GM21717 (cell line): Measurements from ENCODE around the gene STARD3.

Experiments
- ATAC-seq: cut with Tn5 transposase; IDR thresholded peaks from one replicate; pipeline ENCODE4 v1.9.1; 2021; ENCODE audit warnings: mild to moderate bottlenecking, moderate library complexity; ENCODE audit not compliant: unreplicated experiment

The STARD3 gene

DNA sequence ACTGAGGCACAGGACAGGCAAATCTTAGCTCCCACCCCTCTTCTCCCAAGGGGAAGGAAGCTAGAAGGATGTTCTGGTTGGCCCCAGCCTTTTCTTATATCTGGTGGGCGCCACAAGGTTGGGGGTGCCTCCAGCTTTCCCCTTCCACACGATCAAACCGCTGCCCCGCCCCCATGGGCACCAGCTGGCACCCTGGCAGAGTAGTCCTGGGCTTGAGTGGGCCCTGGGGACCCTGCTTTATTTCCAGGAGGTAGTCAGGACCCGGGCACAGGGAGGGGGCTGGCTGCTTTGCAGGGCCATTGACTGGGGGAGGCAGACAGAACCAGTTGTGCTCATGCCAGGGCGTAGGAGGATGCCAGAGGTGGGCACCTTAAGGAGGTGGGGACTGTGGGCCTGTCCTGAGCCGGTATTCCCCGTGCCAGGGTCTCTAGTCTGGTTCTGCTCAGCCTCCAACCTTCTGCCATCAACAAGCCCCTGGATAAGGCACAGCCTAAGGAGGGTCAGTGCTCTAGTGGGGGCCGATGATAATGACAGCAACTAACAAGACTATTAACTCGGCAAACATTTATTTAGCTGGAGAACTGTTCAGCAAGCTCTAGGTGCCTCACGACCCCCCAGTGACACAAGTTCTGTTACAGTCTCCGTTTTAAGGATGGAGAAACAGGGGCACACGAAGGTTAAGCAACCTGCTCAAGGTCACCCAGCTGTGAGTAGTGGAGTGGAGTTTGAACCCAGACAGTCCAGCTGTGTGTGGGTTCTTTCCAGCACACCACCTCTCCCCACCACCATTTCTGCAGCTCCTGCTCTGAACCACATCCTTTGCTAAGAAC lies 17.8 kb upstream of the STARD3 start:
- ATAC-seq: no peak

GRCh38 chr17:39619786-39620101 lies 17.2 kb upstream of the STARD3 start:
- no peak for ATAC-seq

DNA sequence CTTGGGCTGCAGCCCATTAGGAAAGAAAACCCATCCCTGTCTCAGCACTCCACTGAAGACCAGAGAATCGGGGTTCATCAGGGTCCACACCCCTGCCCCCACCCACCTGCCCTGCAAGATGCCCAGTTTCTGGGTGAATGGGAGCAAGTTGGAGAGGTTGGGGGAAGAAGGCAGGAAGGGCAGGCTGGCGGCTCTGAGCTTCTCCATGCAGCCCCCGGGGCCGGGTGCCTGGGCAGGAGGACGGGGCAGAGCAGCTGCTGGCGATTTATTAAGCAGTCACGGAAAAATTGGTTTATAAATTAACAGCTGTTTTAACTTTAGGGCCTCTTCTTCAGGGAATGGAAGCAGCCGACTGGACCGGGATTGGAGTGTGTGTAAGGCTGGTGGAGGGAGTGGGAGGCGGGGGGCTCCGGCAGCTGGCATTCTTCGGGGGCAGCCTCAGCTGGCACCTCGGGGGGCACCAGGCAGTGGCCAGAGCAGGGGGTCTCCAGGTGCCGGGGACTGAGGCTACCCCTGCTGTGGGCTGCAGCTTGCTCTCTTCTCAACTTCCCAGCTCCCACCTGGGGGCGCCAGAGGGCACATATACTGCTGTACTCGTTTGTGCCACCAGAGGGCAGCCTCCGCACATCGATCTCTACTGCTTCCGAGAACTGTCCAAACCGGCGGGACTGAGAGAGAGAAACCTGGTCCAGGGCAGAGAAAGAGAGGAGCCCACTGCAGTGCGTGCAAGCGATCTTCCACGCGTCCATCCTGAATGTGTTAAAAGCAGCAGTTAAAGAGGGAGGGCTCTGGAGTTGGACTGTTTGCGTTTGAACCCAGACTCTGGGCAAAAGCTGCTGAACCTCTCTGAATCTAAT lies 15.2 kb upstream of the STARD3 start:
- ATAC-seq: peak; percentile 61

- no peak for ATAC-seq
Observed at GRCh38 chr17:39622380-39623006, 14.5 kb upstream of the STARD3 start.

DNA sequence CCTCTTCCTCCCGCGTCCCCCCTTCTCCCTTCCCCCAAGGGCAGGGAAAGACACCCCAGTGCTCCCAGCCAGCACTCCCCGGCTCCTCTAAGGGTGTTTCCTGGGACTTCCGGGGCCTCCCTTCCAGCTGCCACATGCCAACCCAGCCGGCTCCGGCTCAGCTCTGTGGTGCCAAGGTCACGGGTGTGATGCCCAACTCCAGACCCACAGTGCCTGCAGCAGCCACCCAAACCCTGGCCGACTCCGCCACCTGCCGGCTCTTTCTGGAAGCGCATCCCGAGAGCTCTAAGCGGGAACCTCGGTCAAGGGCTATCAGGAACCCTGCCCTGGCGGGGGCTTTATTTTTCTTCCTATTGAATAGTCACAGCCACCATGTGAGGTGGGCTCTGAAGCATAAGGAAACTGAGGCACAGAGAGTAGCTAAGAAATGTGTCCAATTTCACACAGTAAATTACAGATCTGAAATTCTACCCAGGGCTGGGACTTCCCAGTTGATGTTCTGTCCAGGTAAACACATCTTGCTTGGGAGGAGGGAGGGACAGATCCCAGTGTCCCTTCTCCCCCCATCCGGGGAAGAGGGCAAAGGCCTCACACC lies 13.5 kb upstream of the STARD3 start:
- ATAC-seq: no peak

GRCh38 chr17:39624313-39624712 lies 12.6 kb upstream of the STARD3 start:
- no peak for ATAC-seq

DNA sequence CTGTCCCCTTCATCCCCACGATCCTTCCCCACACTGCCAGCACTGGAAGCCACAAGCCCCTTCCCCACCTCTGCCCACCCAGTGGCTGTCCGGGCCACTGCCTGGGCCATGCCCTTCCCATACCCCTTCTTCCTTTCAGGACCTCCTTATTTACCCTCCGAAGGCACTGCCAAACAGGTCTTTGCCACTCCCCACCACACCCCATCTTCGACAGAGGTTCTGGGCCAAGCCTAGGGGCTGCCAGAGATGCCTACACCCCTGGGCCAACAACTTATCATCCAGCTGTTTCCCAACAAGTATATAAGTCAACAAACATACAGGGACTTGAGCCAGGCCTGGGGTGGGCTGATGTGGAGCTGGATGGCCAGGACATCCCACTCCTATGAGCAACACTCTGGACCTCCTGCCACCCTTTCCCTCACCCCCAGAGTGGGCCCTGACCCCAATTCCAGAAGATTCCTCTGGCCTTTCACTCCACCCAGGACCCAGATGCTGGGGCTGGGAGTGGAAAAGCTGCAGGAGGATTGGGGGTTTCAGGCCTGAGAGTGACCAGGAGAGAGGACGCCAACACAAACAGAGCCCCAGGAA lies 11.7 kb upstream of the STARD3 start:
- ATAC-seq: no peak

- no peak for ATAC-seq
Observed at GRCh38 chr17:39626171-39627046, 10.5 kb upstream of the STARD3 start, which contains the start of gene PPP1R1B. Gene PPP1R1B, plus strand, starts transcription at chr17:39626952. Its CDS starts 441 bp downstream, at chr17:39627393.

DNA sequence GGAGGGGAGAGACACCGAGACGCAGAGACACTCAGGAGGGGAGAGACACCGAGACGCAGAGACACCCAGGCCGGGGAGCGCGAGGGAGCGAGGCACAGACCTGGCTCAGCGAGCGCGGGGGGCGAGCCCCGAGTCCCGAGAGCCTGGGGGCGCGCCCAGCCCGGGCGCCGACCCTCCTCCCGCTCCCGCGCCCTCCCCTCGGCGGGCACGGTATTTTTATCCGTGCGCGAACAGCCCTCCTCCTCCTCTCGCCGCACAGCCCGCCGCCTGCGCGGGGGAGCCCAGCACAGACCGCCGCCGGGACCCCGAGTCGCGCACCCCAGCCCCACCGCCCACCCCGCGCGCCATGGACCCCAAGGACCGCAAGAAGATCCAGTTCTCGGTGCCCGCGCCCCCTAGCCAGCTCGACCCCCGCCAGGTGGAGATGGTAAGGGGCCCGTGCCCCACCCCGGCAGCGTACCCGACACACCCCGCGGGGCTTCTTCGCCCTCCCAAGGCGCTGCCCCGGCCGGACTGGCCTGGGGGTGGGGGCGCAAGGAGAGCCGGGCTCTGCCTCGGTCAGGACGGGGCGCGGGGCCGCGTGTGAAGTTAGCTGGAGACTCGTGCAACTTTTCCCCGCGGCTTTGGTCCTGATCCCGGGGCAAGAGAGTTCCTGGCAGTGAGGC lies 9.8 kb upstream of the STARD3 start:
- no peak for ATAC-seq

DNA sequence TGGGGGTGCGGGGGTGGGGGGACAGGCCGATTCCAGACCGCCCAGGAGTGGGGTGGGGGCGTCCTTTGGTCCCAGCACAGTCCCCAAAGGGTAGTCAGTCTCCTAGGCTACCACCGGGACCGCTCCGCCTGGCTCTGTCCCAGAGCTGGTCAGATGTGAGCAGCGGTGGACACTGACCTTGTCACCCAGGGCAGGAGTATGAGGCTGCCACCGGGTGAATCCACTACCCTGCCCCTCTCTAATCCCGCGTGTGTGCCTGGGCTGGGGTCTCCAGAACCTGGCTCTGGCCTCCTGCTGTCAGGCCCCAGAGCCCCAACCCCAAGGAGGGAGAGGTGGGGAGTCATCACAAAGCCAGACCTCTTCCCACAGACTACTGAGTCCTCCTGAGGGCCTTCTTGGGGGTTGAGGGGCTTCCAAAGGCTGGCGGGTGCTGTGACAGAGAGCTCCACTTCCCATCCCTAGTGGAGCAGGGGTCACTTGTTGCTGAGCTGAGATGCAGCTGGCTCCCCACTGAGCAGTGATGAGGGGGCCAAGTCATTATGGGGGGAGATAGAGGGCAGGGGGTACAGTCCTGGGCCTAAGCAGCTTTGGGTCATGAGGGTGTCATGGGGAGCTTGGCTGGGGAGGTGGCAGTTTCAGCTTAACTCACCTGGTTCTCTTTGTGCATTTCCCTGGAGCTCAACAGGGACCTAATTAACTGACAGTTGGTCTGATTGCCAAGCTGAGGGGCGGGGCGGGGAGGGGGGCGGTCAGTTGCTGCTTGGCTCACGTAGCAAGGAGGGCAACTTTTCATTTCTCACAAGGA lies 9.0 kb upstream of the STARD3 start:
- no peak for ATAC-seq

DNA sequence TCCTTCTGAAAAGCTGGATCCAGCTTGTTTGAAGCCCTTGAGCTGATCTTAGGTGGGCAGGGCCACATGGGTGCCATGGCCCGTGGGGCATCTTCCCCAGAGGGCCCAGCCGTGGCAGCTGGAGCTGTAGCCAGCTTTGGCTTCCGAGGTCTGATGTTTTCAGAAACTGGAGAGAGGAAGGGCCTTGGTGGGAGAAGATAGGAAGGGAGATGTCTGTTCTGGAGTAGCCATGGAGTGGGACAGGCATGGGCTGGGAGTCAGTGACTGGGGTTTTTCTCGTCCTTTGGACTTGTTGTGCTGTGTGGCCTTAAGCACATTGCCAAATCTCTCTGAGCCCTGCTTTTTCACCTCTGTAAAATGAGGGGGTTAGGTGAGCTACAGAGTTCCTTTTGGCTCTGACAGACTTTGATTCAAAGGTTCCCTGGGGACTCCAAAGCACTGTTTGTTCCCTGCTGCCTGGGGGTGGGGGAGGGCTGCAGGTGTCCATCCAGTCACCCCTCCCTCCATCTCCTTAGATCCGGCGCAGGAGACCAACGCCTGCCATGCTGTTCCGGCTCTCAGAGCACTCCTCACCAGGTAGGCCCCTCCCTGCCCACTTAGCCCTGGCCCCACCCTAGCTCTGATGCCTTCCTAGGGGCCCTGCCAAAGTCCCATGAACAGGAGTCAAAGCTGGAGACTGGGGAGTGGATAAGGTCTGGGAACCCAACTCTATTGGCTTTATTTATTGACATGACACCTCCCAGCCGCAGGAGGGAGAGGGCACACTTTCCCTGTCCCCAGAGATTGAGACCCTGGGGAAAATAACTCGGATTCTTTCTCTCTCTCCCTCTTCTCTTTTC lies 8.1 kb upstream of the STARD3 start:
- ATAC-seq: no peak

GRCh38 chr17:39629494-39629880 lies 7.5 kb upstream of the STARD3 start:
- ATAC-seq: no peak

DNA sequence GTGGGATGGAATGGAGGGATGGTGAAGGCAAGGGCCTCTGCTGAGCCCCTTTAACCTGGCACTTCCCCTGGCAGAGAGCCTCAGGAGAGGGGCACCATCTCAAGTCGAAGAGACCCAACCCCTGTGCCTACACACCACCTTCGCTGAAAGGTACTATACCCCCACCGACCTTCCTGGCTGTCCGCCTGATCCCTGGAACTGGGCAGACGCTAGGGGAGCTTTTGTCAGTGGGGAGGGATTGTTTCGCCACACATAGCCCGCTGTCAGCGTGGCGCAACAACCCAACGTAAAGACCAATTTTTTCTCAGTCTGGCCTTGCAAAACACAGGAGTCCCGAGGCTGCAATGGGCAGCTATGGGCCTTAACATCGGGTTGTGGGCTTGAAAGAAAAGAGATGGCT lies 7.0 kb upstream of the STARD3 start:
- no peak for ATAC-seq

GRCh38 chr17:39631403-39631802 lies 5.5 kb upstream of the STARD3 start:
- ATAC-seq: no peak

- ATAC-seq: no peak
Observed at GRCh38 chr17:39632153-39632941, 4.6 kb upstream of the STARD3 start.

GRCh38 chr17:39633570-39634183 lies 3.3 kb upstream of the STARD3 start:
- no peak for ATAC-seq
